ENCODE data around the gene PFKFB3.
"Not testable (repeated sequence)": the region's sequence is repeated elsewhere in the genome, so short reads cannot be mapped to it uniquely, and the experiment has no call there.

The PFKFB3 gene

GRCh38 chr10:6239213-6239991, 36.7 kb downstream of the PFKFB3 start:
- peak; percentile 85 for FAIRE-seq

GRCh38 chr10:6240254-6240653, 37.5 kb downstream of the PFKFB3 start:
- no peak for FAIRE-seq

DNA sequence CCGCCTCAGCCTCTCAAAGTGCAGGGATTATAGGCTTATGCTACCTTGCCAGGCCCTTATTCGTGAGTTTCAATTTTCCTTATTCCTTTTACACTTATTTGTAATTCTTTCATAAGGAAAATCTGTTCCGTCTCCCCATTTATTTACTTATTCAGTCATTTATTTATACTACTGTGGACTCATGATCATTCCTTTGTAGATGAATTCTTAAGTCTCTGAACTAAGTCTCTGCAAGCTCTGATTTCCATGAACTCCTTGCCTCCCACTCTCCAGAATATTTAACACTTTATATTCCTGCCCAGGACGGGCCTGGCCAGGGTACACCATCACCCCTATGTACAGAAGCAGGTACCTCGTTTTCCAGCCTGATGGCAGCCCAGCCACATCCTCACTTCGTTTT, 39.4 kb downstream of the PFKFB3 start:
- FAIRE-seq = no peak

- no peak for FAIRE-seq
Observed at GRCh38 chr10:6244510-6244909, 41.8 kb downstream of the PFKFB3 start.

- no peak for FAIRE-seq
Observed at GRCh38 chr10:6247041-6247712, 44.4 kb downstream of the PFKFB3 start.

DNA sequence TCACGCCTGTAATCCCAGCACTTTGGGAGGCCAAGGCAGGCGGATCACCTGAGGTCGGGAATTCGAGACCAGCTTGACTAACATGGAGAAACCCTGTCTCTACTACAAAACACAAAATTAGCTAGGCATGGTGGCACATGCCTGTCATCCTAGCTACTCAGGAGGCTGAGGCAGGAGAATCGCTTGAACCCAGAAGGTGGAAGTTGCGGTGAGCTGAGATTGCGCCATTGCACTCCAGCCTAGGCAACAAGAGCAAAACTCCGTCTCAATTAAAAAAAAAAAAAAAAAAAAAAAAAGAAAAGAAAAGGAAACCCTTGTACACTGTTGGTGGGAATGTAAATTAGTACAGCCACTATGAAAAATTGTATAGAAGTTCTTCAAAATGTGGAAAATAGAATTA, 46.2 kb downstream of the PFKFB3 start:
- not testable (repeated sequence) for FAIRE-seq

DNA sequence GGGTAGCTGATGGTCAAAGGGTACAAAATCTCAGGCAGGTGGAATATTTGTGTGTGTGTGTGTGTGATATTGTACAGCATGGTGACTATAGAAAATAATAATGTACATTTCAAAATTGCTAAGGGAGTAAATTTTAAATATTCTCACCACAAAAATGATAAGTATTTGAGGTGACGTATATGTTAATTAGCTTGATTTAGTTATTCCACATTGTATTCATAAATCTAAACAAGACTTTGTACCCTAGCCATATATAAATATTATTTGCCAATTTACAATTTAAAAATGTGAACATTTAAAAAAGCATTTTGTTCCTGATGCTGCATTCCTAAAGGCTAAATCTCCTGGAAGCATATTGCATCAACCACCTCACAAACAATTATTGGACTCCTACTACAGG, 47.0 kb downstream of the PFKFB3 start:
- no peak for FAIRE-seq

- no peak for FAIRE-seq
Observed at GRCh38 chr10:6250745-6251144, 48.0 kb downstream of the PFKFB3 start.

GRCh38 chr10:6254201-6254600, 51.5 kb downstream of the PFKFB3 start:
- FAIRE-seq = no peak

DNA sequence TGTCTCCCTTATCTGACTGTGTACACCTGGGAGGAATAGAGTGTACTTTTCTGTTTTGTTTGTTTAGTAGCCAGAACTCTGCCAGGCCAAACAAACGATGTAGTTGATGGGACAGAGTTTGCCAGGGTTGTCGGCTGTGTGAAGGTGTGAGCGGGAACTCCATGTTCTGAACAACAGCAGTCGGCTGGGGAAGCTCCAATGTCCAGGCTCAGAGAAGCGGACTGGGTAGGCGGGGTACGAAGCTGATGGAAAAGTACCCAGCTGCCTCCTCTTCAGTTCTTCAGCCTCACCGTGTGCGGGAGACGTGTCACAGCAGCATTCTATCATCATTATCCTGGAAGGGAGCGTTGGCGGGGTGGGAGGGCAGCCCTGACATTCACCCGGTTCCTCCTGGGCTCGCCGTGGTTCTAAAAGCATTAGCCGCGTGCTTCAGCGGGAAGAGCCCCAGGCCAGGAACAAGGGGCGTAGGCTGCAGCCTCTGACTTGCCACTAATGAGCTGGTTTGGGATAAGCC, 52.9 kb downstream of the PFKFB3 start:
- no peak for FAIRE-seq

GRCh38 chr10:6256439-6256838, 53.7 kb downstream of the PFKFB3 start:
- no peak for FAIRE-seq

DNA sequence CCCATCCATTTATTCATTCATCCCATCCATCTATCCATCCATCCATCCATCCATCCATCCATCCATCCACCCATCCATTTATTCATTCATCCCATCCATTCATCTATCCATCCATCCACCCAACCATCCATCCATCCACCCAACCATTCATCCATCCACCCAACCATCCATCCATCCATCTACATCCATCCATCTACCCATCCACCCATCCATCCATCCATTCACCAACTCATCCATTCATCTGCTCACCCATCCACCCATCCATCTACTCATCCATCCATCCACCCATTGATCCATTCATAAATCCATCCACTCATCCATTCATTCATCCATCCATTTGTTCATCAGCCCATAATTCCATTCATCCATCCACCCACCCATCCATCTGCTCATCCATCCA, 56.4 kb downstream of the PFKFB3 start:
- FAIRE-seq = no peak

DNA sequence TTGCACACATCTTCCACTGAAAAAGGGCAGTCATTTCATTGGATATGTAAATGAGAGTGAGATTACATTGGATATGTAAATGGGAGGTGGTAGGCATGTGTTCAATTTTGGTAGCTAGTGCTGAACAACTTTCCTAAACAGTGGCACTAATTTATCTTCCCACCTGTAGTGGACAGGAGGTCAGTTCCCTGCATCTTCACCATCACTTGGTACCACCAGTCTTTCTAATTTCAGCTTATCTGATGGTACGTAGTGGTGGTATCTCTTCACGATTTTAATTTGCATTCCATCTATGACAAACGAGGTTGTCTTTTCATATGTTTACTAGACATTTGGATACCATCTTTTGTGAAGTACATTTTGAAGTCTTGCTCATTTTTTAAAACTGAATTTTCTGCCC, 58.1 kb downstream of the PFKFB3 start:
- FAIRE-seq = no peak

- no peak for FAIRE-seq
Observed at GRCh38 chr10:6267941-6268340, 65.2 kb downstream of the PFKFB3 start.

DNA sequence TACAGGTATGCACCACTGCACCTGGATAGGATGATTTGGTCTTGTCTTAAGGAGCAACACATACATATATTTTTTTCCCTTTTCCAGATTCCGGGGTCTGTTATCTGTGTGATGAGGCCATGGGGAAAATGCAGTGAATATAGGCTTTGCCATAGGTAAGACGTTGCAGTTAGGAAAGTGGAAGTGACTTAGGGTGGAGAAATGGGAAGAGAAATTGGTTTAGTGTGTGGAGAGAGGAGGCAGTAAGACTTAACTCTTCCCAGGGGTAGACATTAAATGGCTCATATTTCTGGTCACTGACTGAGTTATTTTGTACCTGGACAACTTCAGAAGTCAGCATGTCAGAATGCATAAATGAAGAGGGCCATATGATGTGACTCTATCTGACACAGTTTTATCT, 66.7 kb downstream of the PFKFB3 start:
- no peak for FAIRE-seq

GRCh38 chr10:6269953-6270867, 67.5 kb downstream of the PFKFB3 start:
- no peak for FAIRE-seq

DNA sequence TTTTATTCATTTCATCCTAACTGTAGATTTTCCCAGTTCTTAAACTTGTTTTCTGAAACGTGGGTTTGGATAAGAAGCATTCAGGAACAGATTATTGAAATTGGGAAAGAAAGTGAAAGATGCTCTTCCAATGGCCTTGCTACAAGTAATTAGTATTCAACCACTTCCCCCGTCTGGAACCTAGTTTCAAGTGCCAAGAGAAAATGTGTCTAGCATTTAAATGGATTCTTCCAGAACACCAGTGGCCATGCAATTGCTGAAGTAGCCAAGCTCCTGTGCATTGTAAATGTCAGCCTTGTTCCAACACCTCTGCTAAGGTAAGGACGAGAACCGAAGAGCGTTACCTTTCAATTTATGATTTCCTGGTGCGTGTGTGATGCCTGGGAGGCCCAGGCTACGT, 68.2 kb downstream of the PFKFB3 start:
- FAIRE-seq = no peak

GRCh38 chr10:6271663-6272062, 68.9 kb downstream of the PFKFB3 start:
- FAIRE-seq = no peak

GRCh38 chr10:6272126-6272525, 69.4 kb downstream of the PFKFB3 start:
- no peak for FAIRE-seq

GRCh38 chr10:6273351-6273750, 70.6 kb downstream of the PFKFB3 start:
- FAIRE-seq = no peak

DNA sequence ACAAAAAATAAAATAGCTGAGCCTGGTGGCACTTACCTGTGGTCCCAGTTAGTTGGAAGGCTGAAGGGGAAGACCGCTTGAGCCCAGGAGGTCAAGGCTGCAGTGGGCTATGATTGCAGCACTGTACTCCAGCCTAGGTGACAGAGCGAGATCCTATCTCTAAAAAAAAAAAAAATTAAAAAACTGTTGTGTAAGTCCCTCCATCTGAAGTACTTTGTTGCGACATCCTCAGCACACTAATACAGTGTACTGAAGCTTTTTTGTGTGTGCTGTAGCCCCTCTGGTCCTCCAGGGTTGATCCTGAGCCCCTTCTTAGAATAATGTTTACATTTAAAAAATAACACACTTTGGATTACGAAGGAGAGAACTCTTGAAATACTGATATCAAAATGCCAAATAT, 71.3 kb downstream of the PFKFB3 start:
- FAIRE-seq = no peak

- no peak for FAIRE-seq
Observed at GRCh38 chr10:6274484-6274883, 71.8 kb downstream of the PFKFB3 start.
